NCI-H2196 treated with DMSO at 0.1 percent for 48 hours (cell line): ENCODE data around the gene GBX2.
"Not testable (repeated sequence)": the region's sequence is repeated elsewhere in the genome, so short reads cannot be mapped to it uniquely, and the experiment has no call there.

Experiments
- DNase-seq: peaks from one replicate; lab custom pipeline; 2025; ENCODE audit not compliant: unreplicated experiment; lab: John Stamatoyannopoulos, UW

The GBX2 gene

DNA sequence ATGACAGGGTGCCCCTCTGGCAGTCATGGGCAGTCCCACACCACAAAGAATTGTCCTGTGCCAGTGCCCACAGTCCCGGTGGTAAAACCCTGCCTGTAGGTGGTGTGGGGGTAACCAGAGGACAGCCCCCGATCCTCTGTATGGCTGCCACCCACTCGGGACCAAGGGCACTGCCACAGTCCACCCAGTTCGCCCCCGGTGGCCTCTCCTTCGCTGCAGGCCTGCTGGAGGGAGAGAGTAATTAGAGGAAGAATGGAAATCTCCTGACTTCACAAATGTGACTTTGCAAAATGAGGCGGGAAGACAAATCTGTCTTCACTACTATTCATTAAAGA lies 11.4 kb downstream of the GBX2 start:
- no peak for DNase-seq

DNA sequence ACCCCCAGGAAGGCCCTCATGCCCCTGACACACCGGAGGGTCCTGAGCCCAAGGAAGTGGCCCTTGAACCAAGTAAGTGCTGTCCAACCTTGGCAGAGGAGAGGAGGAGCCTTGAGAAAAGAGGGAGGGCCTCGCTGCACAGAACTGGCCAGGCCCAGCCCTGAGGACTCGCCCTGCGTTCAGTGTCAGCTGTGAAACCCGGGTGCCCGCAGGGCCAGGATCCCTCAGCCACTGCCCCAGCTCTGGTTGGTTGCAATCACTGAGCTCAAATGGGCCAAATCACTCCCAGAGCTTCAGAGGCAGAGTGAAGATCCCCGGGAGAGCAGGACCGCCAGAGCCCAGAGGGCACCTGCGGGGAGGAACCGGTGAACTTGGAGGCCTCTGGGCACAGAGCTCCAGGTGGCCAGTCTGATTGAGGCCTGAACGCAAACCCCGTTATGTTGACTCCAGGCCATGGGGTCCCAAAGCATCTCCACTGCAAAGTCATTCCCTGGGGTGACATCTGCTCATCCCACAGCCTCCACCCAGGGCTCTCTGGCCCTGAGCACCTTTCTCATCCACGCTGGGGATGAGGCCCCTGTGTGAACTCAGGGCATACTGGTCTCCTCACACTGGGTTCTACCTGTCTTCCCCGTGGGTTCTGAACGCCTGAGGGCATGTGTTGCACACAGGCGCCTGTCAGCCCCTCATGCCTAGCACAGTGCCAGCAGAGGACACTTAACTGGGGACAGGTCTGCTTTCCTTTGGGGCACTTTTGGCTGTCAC lies 11.9 kb downstream of the GBX2 start:
- DNase-seq, result no peak

- no peak for DNase-seq
Observed at GRCh38 chr2:236155406-236155805, 12.8 kb downstream of the GBX2 start.

- DNase-seq, result no peak
Observed at GRCh38 chr2:236146436-236146835, 21.8 kb downstream of the GBX2 start.

- DNase-seq, result no peak
Observed at GRCh38 chr2:236143811-236144210, 24.4 kb downstream of the GBX2 start.

- DNase-seq, result not testable (repeated sequence)
Observed at GRCh38 chr2:236141616-236142015, 26.6 kb downstream of the GBX2 start.

GRCh38 chr2:236137066-236137465 lies 31.1 kb downstream of the GBX2 start:
- DNase-seq, result no peak

DNA sequence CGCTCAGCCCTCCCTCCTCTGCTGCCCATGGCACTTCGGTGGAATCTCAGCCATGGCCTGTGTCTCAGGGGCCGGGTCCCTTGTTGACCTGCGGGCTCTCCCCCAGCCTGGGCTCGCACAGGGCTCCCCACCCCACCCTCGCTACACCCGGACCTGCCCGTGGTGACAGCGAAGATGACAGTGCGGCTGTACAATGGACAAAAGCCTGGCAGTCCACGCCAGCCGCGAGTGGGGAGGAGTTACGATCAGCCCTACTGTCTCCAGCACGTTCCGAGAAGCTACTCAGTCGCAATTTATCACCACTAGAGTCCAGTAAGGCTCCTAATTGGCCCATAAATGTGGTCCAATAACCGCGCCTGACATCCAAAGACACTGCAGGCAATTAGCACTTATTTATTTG lies 31.6 kb downstream of the GBX2 start:
- DNase-seq, result no peak

- DNase-seq, result no peak
Observed at GRCh38 chr2:236133410-236134012, 34.7 kb downstream of the GBX2 start.

DNA sequence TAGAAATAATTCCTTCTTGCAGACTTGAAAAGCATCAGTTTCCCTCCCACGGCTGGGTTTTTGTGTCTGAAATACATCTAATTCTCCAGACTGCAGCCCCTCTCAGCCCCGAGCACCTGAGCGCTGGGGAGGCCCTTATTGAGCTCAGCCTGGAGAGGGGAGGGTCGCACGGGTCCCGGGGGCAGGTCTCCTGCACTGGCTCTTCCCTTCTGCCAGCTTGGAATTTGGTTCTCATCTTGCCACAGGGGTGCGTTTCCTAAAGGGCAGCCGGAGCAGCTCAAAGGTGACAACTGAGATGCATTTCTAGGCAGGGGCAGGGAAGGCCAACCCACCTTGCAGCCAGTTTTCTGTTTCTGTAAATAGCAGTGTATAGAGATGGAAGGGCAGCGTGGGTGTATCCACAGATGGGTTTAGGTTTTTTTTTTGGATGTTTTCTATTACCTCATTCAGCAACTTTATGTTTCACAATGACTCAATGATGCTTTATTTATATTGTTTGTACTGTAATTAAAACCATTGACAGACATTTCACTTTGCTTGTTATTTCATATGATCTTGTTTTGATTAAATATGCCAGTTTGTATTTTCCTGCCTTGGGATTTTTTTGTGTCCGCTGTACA lies 37.0 kb downstream of the GBX2 start:
- no peak for DNase-seq

- DNase-seq, result no peak
Observed at GRCh38 chr2:236130349-236130998, 37.7 kb downstream of the GBX2 start.

GRCh38 chr2:236129935-236130334 lies 38.3 kb downstream of the GBX2 start:
- DNase-seq, result no peak

- no peak for DNase-seq
Observed at GRCh38 chr2:236128321-236128720, 39.9 kb downstream of the GBX2 start.

GRCh38 chr2:236127010-236127409 lies 41.2 kb downstream of the GBX2 start:
- no peak for DNase-seq

- DNase-seq, result no peak
Observed at GRCh38 chr2:236125541-236125940, 42.6 kb downstream of the GBX2 start.

GRCh38 chr2:236124182-236124893 lies 43.8 kb downstream of the GBX2 start:
- no peak for DNase-seq

DNA sequence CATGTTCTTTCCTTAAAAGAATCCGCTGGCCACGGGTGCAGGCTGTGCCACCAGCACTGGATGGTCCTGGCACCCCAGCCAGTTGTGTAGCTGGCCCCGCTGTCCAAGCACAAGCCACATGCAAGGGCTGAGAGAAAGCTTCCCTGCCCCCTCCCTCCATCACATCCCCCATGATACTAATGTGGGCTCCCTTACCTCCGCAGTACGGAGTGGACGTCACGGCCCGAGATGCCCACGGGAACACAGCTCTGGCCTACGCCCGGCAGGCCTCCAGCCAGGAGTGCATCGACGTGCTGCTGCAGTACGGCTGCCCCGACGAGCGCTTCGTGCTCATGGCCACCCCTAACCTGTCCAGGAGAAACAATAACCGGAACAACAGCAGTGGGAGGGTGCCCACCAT lies 44.5 kb downstream of the GBX2 start:
- no peak for DNase-seq

GRCh38 chr2:236122236-236122635 lies 46.0 kb downstream of the GBX2 start:
- no peak for DNase-seq

- no peak for DNase-seq
Observed at GRCh38 chr2:236121546-236121945, 46.6 kb downstream of the GBX2 start.

- no peak for DNase-seq
Observed at GRCh38 chr2:236120829-236121228, 47.4 kb downstream of the GBX2 start.

DNA sequence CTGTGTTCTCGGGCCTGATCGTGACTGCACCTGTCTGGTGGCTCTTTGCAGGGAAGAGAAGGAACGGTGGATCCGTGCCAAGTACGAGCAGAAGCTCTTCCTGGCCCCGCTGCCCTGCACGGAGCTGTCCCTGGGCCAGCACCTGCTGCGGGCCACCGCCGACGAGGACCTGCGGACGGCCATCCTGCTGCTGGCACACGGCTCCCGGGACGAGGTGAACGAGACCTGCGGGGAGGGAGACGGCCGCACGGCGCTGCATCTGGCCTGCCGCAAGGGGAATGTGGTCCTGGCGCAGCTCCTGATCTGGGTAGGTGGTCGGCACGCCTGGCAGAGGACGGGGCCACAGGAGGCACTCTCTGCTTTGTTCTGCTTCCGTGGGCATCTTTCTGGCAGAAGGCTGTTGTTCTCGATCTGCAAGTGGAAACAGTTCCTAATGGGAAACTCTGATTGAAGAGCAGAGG lies 48.0 kb downstream of the GBX2 start:
- DNase-seq, result no peak
